ENCODE results near the gene SCUBE2. TPM values are rescaled to one million over a fixed set of nuclear protein-coding genes. Genes with fewer than 3 reads are reported as not detected.

SCUBE2 gene
- total and polyA plus RNA-seq, 2 donors (not counting 1 experiment from before 2014, with no cell fraction given), result not detected

DNA sequence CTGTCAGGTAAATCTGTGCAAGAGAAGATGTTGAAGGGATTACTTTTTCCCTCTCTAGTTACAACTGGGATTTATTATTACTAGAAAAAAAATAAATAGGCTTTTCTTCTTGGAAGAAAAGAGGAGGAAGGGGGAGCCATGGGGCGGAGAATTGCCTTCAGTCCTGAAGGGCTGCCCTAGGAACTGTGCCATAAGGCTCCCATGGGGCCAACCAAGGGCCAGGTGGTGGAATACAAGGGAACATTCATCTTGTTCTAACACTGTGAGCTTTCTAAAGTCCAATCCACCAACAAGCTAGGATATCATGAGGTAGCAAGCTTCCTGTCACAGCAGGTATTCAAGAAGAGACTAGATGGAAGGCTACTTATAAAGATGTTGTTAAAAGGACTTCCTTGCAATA lies 62.8 kb downstream of the SCUBE2 start:
- Histone ChIP-seq H3K9me3 (ENCODE audit: control extremely low read depth in 1 of 3, control insufficient read depth in 2 of 3, insufficient read depth in 1 of 3, low read length in 2 of 3) (no peaks in the 10 kb centered on the region), H3K27me3 (replicated peaks in 1 of 4; ENCODE audit: control extremely low read depth in 1 of 4, control insufficient read depth in 3 of 4, insufficient read depth in 4 of 4, low read length in 3 of 4) (peaks cover 0 to 10% (median 0%) of the 10 kb centered on the region in 4 experiments), H3K4me1 (ENCODE audit: control insufficient read depth in 2 of 2, insufficient read depth in 2 of 2, low read length in 2 of 2) (no peaks in the 10 kb centered on the region), H2AFZ (ENCODE audit: insufficient read depth, low read depth, low read length, poor library complexity, severe bottlenecking) (no peak overlapping the region), H3K9ac (ENCODE audit: low read length) (no peak overlapping the region), H3K36me3 (replicated peaks in 1 of 2; ENCODE audit: control extremely low read depth in 1 of 2, control insufficient read depth in 1 of 2, extremely low read depth in 1 of 2, insufficient read depth in 2 of 2, low read length in 1 of 2) (no peaks in the 10 kb centered on the region), H3K4me3 (ENCODE audit: control extremely low read depth in 1 of 5, extremely low read depth in 1 of 5, insufficient read depth in 1 of 5, low read depth in 2 of 5, low read length in 4 of 5) (no peak overlapping the region), H4K20me1 (ENCODE audit: control insufficient read depth, insufficient read depth, low read length, poor library complexity, severe bottlenecking) (no peaks in the 10 kb centered on the region), H3K27ac (ENCODE audit: low read length in 2 of 2) (no peak overlapping the region), H3K79me2 (ENCODE audit: control insufficient read depth, insufficient read depth, low read length) (no peaks in the 10 kb centered on the region), H3K4me2 (replicated peaks; ENCODE audit: low read depth, low read length, poor library complexity, severe bottlenecking) (no peak overlapping the region)
- no peaks in the 10 kb centered on the region for H3K4me1 Mint-ChIP-seq
- peaks cover 8% of the 10 kb centered on the region for H3K27me3 Mint-ChIP-seq
- TF ChIP-seq, protein P1, sequence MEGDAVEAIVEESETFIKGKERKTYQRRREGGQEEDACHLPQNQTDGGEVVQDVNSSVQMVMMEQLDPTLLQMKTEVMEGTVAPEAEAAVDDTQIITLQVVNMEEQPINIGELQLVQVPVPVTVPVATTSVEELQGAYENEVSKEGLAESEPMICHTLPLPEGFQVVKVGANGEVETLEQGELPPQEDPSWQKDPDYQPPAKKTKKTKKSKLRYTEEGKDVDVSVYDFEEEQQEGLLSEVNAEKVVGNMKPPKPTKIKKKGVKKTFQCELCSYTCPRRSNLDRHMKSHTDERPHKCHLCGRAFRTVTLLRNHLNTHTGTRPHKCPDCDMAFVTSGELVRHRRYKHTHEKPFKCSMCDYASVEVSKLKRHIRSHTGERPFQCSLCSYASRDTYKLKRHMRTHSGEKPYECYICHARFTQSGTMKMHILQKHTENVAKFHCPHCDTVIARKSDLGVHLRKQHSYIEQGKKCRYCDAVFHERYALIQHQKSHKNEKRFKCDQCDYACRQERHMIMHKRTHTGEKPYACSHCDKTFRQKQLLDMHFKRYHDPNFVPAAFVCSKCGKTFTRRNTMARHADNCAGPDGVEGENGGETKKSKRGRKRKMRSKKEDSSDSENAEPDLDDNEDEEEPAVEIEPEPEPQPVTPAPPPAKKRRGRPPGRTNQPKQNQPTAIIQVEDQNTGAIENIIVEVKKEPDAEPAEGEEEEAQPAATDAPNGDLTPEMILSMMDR (IDR thresholded peaks at IDR 0.05), result no peak
- TF ChIP-seq EZH2 (IDR thresholded peaks at IDR 0.05; ENCODE audit: borderline replicate concordance, insufficient read depth, low read depth, low read length, poor library complexity, severe bottlenecking), result no peak
- no CpG with 5 or more reads among the region's 1 CpG for WGBS (ENCODE audit: insufficient coverage)
- intact Hi-C loops (cut with micrococcal nuclease), result no loop called here
- H3K9me3 Mint-ChIP-seq (ENCODE audit: insufficient read depth), result no peaks in the 10 kb centered on the region
- ChIA-PET CTCF (interaction anchor here (2.1 kb wide), 1 partner anchor 13 kb away, joined by 8 read pairs; no protein-coding TSS in a partner anchor), POLR2A (no interaction called here)
- H3K4me3 Mint-ChIP-seq, result no peak overlapping the region
- no peak overlapping the region for H3K27ac Mint-ChIP-seq
- ATAC-seq (ENCODE audit: low read depth) (no peak), DNase-seq (no peak)

DNA sequence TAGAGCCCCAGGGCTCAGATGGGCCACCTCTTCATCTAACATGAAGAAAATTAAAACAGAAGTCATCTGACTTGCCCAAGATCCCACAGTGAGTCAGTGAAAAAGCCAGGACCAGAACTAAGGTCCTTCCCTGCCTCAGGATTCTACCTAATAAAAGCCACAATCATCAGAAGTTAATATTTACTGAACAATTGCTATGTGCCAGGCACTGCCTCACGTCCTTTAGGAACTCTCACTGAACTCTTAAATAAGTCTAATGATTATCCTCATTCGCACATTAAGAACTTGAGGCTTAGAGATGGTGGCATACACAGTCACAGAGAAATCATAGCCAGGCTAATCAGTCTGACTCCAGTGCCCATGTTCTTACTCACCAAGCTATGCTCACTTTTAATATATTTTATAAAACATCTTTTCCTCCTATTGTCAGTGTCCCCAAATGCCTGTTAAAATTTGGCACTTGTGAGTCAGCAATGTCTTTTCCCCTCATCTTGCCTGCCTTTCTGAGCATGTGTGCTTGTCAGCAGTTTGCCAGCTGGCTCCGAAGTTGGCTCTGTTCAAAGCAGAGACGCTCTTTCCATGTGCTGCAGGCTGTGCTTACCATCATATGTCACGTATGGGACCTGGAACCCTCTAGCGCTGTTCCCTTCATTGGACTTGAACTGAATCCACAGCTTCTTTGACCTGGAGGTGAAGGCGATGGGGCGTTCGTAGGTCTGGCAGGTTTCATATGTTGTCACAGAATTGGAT lies 66.1 kb downstream of the SCUBE2 start:
- H3K9me3 Mint-ChIP-seq (ENCODE audit: insufficient read depth), result no peaks in the 10 kb centered on the region
- Histone ChIP-seq H2AFZ (ENCODE audit: insufficient read depth, low read depth, low read length, poor library complexity, severe bottlenecking) (no peak overlapping the region), H3K4me3 (ENCODE audit: control extremely low read depth in 1 of 5, extremely low read depth in 1 of 5, insufficient read depth in 1 of 5, low read depth in 2 of 5, low read length in 4 of 5) (no peak overlapping the region), H3K27ac (ENCODE audit: low read length in 2 of 2) (no peak overlapping the region), H3K4me2 (replicated peaks; ENCODE audit: low read depth, low read length, poor library complexity, severe bottlenecking) (no peak overlapping the region), H3K9ac (ENCODE audit: low read length) (no peak overlapping the region), H4K20me1 (ENCODE audit: control insufficient read depth, insufficient read depth, low read length, poor library complexity, severe bottlenecking) (no peaks in the 10 kb centered on the region), H3K9me3 (ENCODE audit: control extremely low read depth in 1 of 3, control insufficient read depth in 2 of 3, insufficient read depth in 1 of 3, low read length in 2 of 3) (no peaks in the 10 kb centered on the region), H3K4me1 (ENCODE audit: control insufficient read depth in 2 of 2, insufficient read depth in 2 of 2, low read length in 2 of 2) (no peaks in the 10 kb centered on the region), H3K27me3 (replicated peaks in 1 of 4; ENCODE audit: control extremely low read depth in 1 of 4, control insufficient read depth in 3 of 4, insufficient read depth in 4 of 4, low read length in 3 of 4) (peaks cover 0 to 10% (median 0%) of the 10 kb centered on the region in 4 experiments), H3K36me3 (replicated peaks in 1 of 2; ENCODE audit: control extremely low read depth in 1 of 2, control insufficient read depth in 1 of 2, extremely low read depth in 1 of 2, insufficient read depth in 2 of 2, low read length in 1 of 2) (no peaks in the 10 kb centered on the region), H3K79me2 (ENCODE audit: control insufficient read depth, insufficient read depth, low read length) (no peaks in the 10 kb centered on the region)
- H3K4me1 Mint-ChIP-seq, result no peaks in the 10 kb centered on the region
- no peak overlapping the region for H3K27ac Mint-ChIP-seq
- no peak for TF ChIP-seq EZH2 (IDR thresholded peaks at IDR 0.05; ENCODE audit: borderline replicate concordance, insufficient read depth, low read depth, low read length, poor library complexity, severe bottlenecking)
- TF ChIP-seq, protein P1 (IDR thresholded peaks at IDR 0.05), result no peak
- DNase-seq, result no peak
- H3K27me3 Mint-ChIP-seq, result peaks cover 21% of the 10 kb centered on the region
- ChIA-PET POLR2A (no interaction called here), CTCF (interaction anchor here (2.2 kb wide), 1 partner anchor 10 kb away, joined by 10 read pairs; no protein-coding TSS in a partner anchor)
- ATAC-seq (ENCODE audit: low read depth), result no peak
- no peak overlapping the region for H3K4me3 Mint-ChIP-seq
- WGBS (ENCODE audit: insufficient coverage), result 90% methylated on average over 7 of the region's 9 CpGs
- intact Hi-C loops (cut with micrococcal nuclease), result no loop called here
